ENCODE results near the gene MAN1C1.

DNA sequence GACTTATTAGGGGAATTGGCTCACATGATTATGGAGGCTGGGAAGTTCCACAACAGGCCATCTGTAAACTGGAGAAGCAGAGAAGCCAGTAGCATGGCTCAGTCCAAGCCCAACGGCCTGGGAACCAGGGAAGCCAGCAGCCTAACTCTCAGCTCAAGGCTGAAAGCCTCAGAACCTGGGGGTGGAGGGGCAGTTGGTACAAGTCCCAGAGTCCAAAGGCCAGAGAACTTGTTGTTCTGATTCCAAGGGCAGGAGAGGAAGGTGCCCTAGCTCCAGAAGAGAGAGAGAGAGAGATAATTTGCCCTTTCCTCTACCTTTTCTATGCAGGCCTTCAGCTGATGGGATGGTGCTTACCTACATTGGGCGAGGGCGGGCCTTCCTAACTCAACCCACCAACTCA, 55.3 kb downstream of the MAN1C1 start:
- TF ChIP-seq PREB (CRISPR knock-in tag; IDR thresholded peaks at IDR 0.05; ENCODE audit: borderline replicate concordance), result no peak
- TF ChIP-seq, protein P1, sequence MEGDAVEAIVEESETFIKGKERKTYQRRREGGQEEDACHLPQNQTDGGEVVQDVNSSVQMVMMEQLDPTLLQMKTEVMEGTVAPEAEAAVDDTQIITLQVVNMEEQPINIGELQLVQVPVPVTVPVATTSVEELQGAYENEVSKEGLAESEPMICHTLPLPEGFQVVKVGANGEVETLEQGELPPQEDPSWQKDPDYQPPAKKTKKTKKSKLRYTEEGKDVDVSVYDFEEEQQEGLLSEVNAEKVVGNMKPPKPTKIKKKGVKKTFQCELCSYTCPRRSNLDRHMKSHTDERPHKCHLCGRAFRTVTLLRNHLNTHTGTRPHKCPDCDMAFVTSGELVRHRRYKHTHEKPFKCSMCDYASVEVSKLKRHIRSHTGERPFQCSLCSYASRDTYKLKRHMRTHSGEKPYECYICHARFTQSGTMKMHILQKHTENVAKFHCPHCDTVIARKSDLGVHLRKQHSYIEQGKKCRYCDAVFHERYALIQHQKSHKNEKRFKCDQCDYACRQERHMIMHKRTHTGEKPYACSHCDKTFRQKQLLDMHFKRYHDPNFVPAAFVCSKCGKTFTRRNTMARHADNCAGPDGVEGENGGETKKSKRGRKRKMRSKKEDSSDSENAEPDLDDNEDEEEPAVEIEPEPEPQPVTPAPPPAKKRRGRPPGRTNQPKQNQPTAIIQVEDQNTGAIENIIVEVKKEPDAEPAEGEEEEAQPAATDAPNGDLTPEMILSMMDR (IDR thresholded peaks at IDR 0.05), result no peak

All from WTC11 (cell line).